Embryonic facial prominence (tissue), 1 donor: ENCODE measurements around the gene MEGF6.

ENCODE experiments used
- DNase-seq: peaks from one replicate; pipeline ENCODE4 v3.0.0-alpha.2; 2016; ENCODE audit errors: extremely low spot score

MEGF6 gene

GRCh38 chr1:3504822-3505153 lies 106.5 kb downstream of the MEGF6 start:
- DNase-seq, result no peak

DNA sequence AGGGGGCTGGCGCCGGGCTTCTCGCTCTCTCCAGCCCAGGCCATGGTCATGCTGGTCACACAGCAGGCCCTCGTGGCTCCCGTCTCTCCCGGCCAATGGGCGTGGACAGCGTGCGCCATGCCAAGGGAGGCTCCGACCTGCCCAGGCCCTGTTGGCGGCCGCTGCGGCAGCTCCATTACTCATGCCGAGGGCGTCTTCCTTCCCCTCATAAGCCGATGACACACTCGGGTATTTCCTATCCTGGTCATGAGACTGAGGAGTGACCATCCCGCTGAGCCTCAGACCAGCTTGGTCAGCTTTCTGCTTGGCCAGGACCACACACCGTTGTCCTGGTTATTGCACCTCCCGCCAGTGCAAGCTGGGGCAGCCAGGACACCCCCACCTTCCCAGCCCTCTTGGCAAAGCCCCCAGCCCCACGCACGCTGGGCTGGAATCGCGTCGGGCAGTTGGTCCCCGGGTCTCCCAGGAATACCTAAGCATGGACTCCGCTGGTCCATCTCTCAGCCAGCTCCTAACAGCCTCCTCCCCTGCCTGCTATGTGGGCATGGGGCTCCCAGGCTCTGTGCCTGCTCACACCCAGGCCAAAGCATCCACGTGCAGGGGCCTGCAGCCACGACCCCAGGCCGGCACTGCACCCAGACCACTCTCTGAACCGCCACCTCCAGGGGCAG lies 107.0 kb downstream of the MEGF6 start:
- DNase-seq, result no peak

DNA sequence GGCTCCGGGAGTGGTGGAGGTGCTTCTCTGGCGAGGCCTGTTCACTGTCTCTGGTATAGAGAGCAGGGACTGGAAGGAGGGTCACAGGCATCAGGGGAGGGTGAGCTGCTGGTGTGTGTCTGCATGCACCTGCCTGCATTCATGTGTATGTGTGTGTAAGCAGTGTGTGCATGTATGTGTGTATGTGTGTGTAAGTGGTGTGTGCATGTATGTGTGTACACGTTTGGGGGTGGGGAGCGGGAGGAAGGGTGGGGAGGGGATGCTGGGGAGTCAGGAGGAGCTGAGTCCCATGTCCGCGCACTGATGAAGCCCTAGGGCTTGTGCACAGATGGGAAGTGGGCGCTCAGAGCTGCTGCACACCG lies 107.8 kb downstream of the MEGF6 start:
- DNase-seq, result no peak

- DNase-seq, result no peak
These were observed 108.4 kb downstream of the MEGF6 start for GRCh38 chr1:3502641-3503524.

DNA sequence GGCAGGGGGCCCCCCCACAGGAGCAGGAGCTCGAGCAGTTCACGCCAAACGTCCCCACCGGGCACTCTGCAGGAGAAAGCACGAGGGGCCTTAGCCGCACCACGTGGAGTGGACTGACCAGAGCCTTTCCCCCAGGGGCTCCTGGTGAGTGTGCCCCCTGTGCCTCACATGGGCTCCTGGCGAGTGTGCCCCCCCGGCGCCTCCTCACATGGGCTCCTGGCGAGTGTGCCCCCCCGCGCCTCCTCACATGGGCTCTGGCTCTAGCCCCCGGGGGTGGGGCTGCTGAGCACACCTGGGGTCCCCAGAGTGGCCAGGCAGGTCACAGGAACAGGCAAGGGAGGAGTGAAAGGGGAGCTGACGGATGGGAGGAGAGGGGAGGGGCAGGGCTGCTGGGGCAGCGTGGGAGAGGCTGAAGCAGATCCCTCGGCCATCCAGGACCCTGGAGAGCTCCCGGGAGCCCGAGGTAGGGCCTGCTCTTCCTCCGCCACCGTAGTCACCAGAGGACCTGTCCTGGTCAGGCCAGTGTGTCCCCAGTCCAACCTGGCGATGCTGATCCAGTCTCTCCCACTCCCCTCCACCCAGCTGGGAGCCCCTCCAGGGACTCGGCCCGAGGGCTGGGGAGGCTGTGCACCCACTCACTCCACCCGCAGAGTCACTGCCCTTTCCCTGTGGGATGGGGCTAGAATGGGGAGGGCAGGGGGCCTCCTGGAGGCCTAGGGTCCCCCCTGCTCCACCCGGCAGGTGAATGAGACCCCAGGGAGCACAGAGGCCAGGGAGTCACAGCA lies 109.3 kb downstream of the MEGF6 start:
- peak; percentile 71 for DNase-seq

GRCh38 chr1:3501437-3501836 lies 109.9 kb downstream of the MEGF6 start:
- DNase-seq, result no peak

DNA sequence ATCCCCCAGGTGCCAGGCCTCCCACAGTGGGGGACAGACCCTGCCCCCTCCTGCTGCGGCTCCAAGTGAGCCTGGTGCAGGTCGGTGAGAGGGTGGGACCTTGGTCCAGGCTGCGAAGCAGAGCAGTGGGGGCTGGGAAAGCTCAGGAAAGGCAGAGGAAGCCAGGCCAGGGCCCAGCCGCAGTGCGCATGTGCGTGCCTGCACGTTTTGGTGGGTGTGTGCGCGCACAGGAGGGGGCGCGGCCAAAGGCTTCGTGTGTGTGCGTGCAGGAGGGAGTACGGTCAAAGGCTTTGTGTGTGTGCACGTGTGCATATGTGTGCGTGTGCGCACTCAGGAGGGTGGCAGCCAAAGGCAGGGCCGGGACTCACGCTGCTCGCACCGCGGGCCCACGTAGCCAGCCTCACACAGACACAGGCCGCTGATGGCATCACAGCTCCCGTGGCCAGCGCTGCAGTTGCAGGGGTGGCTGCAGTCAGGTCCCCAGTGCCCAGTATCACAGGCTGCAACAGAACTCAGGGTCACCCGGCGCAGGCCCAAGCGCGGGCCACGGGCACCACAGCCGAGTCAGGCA lies 111.0 kb downstream of the MEGF6 start:
- DNase-seq, result no peak

DNA sequence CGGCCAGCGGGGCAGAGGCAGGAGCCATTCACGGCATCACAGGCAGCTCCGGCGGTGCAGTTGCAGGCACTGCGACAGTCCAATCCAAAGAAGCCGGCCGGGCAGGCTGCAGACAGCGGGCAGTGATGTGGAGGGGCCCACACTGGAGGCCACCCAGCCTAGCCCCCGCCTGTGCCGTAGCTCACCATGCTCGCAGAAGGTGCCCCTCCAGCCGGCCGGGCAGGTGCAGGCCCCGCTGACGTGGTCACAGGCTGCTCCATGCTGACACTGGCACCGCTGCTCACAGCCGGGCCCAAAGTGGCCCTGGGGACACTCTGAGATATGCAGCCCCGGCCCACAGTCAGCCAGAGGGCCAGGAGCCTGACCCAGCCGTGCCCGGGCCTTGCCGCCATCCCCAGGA lies 111.7 kb downstream of the MEGF6 start:
- no peak for DNase-seq

DNA sequence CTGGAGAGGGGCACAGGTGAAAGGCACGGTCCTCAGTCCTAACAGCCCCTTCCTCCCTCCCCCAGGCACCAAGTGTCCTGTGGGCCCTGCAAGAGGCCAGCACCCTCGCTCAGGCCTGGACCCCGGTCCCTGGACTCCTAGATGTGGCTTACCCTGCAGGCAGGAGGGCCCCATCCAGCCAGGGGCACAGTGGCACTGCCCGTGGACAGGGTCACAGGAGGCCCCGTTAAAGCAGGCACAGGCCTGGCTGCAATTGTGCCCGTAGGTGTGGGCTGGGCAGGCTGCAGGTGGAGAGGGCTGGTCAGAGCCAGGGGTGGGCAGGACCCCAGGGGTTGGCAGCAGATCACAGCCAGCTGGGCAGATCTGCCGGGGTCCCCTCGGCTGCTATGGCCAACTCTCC lies 112.3 kb downstream of the MEGF6 start:
- no peak for DNase-seq

DNA sequence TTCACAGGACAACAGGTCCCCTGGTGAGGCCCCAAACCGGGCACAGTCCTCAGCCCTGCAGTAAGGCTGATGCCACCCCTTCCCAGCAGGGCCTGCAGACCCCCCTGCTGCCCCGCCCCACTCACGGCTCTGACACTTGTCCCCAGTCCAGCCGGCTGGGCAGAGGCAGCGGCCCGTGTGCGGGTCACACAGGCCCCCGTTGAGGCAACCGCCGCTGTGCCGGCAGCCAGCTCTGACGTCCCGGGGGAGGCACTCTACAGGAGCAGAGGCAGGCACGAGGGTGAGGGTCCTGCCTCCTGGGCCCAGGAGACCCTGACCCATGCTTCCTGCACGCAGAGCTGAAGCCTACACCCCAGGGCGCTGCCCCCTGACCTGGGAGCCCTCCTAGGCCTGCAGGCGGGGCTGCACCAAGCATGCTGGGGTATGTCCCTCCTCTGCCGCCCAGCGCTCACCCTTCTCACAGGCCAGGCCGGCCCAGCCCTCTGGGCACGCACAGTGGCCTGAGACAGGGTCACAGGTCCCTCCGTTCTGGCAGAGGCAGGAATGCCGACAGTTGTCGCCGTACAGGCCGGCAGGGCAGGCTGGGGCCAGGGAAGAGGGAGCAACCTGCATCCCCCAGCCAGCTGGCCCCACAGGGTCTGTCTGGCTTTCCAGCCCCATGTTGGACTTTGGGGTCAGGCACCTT lies 112.9 kb downstream of the MEGF6 start:
- no peak for DNase-seq

GRCh38 chr1:3497521-3497920 lies 113.8 kb downstream of the MEGF6 start:
- DNase-seq, result no peak

DNA sequence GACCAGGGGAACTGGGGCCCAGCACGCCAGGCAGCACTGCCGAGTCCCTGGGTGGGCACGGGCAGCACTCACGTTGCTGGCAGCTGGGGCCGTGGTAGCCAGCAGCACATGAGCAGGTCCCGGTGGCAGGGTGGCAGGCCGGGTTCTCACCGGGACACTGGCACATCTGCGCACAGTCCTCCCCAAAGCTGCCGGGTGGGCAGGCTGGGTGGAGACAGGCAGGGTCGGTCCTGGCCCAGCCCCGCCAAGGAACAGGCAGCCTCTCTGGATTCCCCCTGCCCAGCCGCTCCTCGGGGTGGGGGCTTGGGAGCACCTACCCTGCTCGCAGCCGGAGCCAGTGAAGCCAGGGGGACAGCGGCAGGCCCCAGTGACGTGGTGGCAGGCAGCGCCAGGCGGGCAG lies 114.4 kb downstream of the MEGF6 start:
- DNase-seq, result no peak

DNA sequence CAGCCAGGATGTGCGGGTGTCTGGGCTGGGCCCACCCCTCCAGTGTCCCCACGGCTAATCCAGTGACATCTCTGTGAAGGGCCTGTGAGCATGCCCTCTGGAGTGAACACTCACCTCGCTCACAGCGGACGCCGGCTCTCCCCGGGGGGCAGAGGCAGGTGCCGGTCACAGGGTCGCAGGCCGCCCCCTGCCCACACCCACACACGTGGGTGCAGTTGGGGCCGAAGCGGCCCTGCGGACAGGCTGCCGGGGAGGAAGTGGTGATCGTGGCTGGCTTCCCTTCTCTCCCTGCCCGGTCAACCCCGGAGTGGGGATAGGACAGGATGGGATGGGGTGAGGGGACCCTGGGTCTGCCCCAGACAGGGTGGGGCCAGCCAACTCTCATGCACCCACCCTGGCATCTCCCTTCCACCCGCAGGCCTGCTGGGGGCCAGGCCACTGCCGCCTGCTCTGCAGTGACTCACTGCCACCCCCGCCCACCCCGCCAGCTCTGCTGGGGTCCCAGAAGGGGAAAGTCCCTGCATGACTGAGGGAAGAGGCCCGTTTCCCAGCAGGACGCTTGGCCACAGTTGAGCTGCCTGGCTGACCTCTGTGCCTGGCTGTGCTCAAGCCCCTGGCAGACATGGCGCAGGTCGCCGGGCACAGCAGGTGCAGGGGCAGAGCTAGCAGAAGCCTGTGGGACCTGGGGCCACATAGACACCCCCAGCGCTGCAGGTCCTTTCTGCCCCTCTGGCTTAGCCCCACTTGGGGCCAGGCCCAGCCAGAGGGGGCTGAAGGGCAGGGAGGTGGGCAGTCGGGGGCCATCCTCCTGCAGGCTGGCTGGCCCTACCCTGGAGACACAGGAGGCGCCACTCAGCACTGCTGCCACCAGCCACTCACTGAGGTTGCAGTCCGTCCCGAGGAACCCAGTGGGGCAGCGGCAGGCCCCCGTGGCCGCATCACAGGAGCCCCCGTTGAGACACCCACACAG lies 115.2 kb downstream of the MEGF6 start:
- no peak for DNase-seq

- no peak for DNase-seq
These were observed 116.7 kb downstream of the MEGF6 start for GRCh38 chr1:3494321-3495308.

DNA sequence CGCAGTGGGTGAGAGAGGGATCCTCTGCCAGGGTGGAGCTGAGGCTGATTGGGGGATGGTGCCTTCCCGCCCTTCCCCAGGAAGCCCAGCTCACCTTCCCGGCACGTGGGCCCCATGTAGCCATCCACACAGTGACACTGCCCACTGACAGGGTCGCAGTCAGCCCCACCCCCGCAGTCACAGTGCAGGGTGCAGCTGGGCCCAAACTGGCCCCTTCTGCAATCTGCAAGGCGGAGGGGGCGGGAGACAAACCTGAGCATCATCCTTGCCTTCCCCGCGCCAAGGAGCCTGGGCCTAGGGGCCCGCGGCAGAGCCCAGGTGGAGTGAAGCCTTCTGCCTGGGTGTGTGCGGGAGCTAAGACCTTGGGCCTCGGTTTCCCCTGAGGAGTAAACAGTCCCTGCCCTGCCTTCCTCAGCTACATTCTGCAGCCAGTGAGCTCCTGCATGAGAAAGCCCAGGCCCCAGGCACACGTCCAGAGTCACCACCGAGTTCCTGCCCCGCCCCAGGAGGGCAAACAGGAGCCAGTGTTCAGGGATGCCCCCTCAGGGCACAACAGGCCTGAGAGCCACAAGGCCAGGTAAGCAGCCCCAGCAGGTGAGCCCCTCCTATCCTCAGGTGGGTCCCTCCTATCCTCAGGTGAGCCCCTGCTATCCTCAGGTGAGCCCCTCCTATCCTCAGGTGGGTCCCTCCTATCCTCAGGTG lies 118.6 kb downstream of the MEGF6 start:
- DNase-seq, result no peak

- DNase-seq, result no peak
These were observed 119.7 kb downstream of the MEGF6 start for GRCh38 chr1:3491291-3492246.

GRCh38 chr1:3490046-3490745 lies 121.1 kb downstream of the MEGF6 start:
- DNase-seq, result no peak
